Measurements from ENCODE around the gene MCCD1.

Gene MCCD1

DNA sequence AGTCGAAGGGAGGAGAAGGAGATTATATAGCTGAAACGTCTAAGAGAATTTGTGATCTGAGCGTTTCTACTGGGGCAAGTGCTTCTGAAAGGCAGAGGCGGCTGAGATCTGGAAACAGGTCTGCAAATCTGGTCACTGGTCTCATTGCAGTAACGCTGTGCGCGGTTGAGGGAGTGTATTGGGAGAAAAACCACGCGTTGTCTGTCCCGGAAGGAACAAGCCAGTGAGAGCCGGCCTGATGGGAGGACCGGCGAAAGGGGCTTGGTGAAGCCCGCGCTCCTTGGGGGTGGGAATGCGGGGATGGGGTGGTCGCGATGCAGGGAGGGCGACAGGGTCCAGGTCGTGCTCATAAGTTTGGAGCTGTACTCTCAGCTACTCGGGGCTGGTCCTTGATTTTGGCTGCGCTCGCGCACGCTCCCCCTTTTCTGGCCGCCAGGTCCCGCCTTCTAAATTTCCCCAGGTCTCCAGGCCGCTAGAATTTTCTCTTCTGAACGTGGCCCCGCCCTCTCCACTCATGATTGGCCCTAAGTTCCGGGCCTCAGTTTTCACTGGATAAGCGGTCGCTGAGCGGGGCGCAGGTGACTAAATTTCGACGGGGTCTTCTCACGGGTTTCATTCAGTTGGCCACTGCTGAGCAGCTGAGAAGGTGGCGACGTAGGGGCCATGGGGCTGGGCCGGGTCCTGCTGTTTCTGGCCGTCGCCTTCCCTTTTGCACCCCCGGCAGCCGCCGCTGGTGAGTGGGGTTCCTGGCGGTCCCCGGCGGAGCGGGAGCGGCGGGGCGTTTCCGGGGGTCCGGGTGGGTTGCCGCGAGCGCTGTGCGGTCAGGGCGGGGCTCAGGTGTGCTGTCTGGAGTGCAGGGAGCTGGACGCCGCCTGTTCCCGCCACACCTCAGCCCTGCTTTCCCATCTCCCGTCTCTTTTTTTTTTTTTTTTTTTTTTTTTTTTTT lies 31.0 kb upstream of the MCCD1 start, which contains the start of gene MICB (continued):
- TF ChIP-seq KLF8 (tag by site-specific recombination; IDR thresholded peaks at IDR 0.05) (0 out of 2 replicates have a peak, but pooled peaks have one; percentile 56), ZIC2 (tag by site-specific recombination; IDR thresholded peaks at IDR 0.05) (peak; percentile 91), ZNF629 (tag by site-specific recombination; IDR thresholded peaks at IDR 0.05) (0 out of 2 replicates have a peak, but pooled peaks have one; percentile 25), ZBTB17 (tag by site-specific recombination; IDR thresholded peaks at IDR 0.05) (peak; percentile 68), ZNF140 (tag by site-specific recombination; IDR thresholded peaks at IDR 0.05) (no peak), ZBTB48 (tag by site-specific recombination; IDR thresholded peaks at IDR 0.05) (no peak), ZNF571 (tag by site-specific recombination; IDR thresholded peaks at IDR 0.05) (no peak), PRDM1 (tag by site-specific recombination; IDR thresholded peaks at IDR 0.05) (peak; percentile 87), ZNF394 (tag by site-specific recombination; IDR thresholded peaks at IDR 0.05; ENCODE audit: borderline replicate concordance) (peak; percentile 42; the same call in 1 of the 2 replicates), ZSCAN23 (tag by site-specific recombination; IDR thresholded peaks at IDR 0.05) (0 out of 2 replicates have a peak, but pooled peaks have one; percentile 36), ZNF621 (tag by site-specific recombination; IDR thresholded peaks at IDR 0.05) (no peak), ZSCAN30 (tag by site-specific recombination; IDR thresholded peaks at IDR 0.05) (peak; percentile 64; the same call in 1 of the 2 replicates), ZFP37 (tag by site-specific recombination; IDR thresholded peaks at IDR 0.05) (no peak)
- TF ChIP-seq, protein P1, sequence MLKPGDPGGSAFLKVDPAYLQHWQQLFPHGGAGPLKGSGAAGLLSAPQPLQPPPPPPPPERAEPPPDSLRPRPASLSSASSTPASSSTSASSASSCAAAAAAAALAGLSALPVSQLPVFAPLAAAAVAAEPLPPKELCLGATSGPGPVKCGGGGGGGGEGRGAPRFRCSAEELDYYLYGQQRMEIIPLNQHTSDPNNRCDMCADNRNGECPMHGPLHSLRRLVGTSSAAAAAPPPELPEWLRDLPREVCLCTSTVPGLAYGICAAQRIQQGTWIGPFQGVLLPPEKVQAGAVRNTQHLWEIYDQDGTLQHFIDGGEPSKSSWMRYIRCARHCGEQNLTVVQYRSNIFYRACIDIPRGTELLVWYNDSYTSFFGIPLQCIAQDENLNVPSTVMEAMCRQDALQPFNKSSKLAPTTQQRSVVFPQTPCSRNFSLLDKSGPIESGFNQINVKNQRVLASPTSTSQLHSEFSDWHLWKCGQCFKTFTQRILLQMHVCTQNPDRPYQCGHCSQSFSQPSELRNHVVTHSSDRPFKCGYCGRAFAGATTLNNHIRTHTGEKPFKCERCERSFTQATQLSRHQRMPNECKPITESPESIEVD (tag by site-specific recombination; IDR thresholded peaks at IDR 0.05), result no peak
- TF ChIP-seq, protein P2, sequence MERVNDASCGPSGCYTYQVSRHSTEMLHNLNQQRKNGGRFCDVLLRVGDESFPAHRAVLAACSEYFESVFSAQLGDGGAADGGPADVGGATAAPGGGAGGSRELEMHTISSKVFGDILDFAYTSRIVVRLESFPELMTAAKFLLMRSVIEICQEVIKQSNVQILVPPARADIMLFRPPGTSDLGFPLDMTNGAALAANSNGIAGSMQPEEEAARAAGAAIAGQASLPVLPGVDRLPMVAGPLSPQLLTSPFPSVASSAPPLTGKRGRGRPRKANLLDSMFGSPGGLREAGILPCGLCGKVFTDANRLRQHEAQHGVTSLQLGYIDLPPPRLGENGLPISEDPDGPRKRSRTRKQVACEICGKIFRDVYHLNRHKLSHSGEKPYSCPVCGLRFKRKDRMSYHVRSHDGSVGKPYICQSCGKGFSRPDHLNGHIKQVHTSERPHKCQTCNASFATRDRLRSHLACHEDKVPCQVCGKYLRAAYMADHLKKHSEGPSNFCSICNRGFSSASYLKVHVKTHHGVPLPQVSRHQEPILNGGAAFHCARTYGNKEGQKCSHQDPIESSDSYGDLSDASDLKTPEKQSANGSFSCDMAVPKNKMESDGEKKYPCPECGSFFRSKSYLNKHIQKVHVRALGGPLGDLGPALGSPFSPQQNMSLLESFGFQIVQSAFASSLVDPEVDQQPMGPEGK (tag by site-specific recombination; IDR thresholded peaks at IDR 0.05), result peak; percentile 68

DNA sequence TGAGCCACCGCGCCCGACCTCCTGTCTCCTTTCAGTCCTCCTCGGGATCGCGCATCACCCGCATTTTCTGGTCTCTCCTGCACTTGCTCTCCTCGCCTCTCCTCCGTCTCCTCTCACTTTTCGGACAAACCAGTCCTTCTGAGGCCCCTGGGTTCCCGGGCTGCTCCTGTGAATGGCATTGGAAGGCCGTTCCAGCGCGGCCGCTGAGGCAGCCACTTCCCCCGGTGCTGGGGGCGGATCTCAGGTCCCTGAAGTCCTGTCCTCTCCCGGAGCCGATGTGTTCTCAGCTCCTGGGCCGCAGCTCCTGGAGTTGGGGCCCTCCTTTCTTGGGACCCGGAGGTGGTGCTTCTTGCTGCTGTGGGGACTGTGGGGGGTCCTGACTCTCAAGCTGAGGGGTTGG lies 30.0 kb upstream of the MCCD1 start:
- POLR2A ChIA-PET, result interaction anchor here (0.7 to 7.1 kb wide), 9 partner anchors 9 to 329 kb away, joined by 3 to 97 read pairs (median 5); partner anchors contain the start of genes ABHD16A, DDX39B, HSPA1B and MCCD1
- Histone ChIP-seq H3K9me3 (ENCODE audit: control insufficient read depth, insufficient read depth, low read depth, low read length) (no peaks in the 10 kb centered on the region), H3K4me1 (ENCODE audit: control insufficient read depth, insufficient read depth, low read length) (no peaks in the 10 kb centered on the region), H3K27ac (ENCODE audit: extremely low read depth, low read depth, low read length) (no peak overlapping the region), H3K4me3 (ENCODE audit: low read depth, low read length) (peak overlapping the region; percentile 4), H3K36me3 (ENCODE audit: control insufficient read depth in 2 of 2, insufficient read depth in 1 of 2, low read length in 2 of 2) (no peaks in the 10 kb centered on the region)
- CTCF ChIA-PET, result interaction anchor here (1.0 to 7.3 kb wide), 4 partner anchors 9 to 99 kb away, joined by 4 to 61 read pairs (median 4); partner anchors contain the start of genes ATP6V1G2 and DDX39B
- TF ChIP-seq, protein P3, sequence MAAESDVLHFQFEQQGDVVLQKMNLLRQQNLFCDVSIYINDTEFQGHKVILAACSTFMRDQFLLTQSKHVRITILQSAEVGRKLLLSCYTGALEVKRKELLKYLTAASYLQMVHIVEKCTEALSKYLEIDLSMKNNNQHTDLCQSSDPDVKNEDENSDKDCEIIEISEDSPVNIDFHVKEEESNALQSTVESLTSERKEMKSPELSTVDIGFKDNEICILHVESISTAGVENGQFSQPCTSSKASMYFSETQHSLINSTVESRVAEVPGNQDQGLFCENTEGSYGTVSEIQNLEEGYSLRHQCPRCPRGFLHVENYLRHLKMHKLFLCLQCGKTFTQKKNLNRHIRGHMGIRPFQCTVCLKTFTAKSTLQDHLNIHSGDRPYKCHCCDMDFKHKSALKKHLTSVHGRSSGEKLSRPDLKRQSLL (tag by site-specific recombination; IDR thresholded peaks at IDR 0.05), result no peak
- TF ChIP-seq, protein P4, sequence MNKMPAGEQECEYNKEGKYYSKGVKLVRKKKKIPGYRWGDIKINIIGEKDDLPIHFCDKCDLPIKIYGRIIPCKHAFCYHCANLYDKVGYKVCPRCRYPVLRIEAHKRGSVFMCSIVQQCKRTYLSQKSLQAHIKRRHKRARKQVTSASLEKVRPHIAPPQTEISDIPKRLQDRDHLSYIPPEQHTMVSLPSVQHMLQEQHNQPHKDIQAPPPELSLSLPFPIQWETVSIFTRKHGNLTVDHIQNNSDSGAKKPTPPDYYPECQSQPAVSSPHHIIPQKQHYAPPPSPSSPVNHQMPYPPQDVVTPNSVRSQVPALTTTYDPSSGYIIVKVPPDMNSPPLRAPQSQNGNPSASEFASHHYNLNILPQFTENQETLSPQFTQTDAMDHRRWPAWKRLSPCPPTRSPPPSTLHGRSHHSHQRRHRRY (tag by site-specific recombination; IDR thresholded peaks at IDR 0.05), result no peak
- TF ChIP-seq ZNF837 (tag by site-specific recombination; IDR thresholded peaks at IDR 0.05), result no peak
- no peak for TF ChIP-seq ZNF391 (tag by site-specific recombination; IDR thresholded peaks at IDR 0.05; ENCODE audit: borderline replicate concordance, low read depth)
- no peak for TF ChIP-seq ZNF549 (tag by site-specific recombination; IDR thresholded peaks at IDR 0.05)
- peak; percentile 46; the same call in 1 of the 2 replicates for TF ChIP-seq PRDM1 (tag by site-specific recombination; IDR thresholded peaks at IDR 0.05)
